Spleen (tissue), 7 donors: ENCODE results near the gene FN3K.

Experiments
- POLR2AphosphoS5 ChIP-seq, 3 donors: sonication (generic); formaldehyde crosslinking; IDR thresholded peaks; one replicate each; pipeline ENCODE4 v1.5.1; 2017; ENCODE audit warnings: antibody characterized with exemption in 3 of 3
- TF ChIP-seq, protein P1 (sequence below), 11 experiments: fragments of 200-600 bp in 7 of 11; fragments of 450-650 bp in 4 of 11; sonication (generic) in 4 of 11; IDR thresholded peaks in 8 of 11; conservative IDR thresholded peaks in 3 of 11; 1 replicate in 7 of 11; 2 replicates in 4 of 11; pipeline versions ENCODE4 v1.4.0 to v1.8.0; 2016 to 2021; ENCODE audit warnings: antibody characterized with exemption in 11 of 11, inconsistent platforms in 4 of 11, mild to moderate bottlenecking in 1 of 11
- donor health status: DM: no; HTN: no; CAD: no; lungs with moderate emphysema.
- donor health status: DM: no; HTN: no; CAD: no.
- donor health status: DM: no; HTN: no; CAD: no.

DNA sequence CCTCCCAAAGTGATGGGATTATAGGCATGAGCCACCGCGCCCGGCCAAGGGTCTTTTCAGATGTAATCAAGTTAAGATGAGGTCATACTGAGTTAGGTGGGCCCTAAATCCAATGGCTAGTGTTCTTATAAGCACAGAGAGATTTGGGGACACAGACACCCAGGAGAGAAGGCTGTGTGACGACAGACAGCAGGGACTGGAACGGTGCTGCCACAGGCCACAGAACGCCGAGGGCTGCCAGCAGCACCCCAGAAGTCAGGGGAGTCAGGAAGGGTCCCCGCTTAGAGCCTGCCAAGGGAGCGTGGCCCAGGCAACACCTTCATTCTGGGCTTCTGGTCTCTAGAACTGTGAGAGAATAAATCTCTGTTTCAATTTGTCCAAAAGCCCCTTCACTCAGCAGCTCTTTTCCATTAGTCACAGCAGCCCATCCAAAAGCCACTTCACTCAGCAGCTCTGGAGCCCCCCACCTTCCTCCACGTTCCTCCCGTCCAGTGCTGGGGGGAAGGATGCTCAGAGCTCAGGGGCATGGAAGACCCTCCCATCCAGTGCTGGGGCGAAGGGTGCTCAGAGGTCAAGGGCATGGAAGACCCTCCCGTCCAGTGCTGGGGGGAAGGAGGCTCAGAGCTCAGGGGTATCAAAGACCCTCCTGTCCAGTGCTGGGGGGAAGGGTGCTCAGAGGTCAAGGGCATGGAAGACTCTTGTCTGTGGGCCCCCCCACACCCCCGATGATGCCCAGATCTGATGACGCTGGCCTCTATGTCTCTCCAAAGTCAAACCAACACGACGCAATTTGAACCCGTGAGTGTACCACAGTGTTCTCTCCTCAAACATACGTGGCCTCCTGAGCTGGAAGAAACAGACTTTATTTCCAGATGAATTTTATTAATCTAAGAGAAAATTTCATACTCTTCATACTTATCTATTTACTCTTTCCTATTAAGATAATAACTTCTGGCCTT, 48.8 kb upstream of the FN3K start:
- TF ChIP-seq, protein P1, sequence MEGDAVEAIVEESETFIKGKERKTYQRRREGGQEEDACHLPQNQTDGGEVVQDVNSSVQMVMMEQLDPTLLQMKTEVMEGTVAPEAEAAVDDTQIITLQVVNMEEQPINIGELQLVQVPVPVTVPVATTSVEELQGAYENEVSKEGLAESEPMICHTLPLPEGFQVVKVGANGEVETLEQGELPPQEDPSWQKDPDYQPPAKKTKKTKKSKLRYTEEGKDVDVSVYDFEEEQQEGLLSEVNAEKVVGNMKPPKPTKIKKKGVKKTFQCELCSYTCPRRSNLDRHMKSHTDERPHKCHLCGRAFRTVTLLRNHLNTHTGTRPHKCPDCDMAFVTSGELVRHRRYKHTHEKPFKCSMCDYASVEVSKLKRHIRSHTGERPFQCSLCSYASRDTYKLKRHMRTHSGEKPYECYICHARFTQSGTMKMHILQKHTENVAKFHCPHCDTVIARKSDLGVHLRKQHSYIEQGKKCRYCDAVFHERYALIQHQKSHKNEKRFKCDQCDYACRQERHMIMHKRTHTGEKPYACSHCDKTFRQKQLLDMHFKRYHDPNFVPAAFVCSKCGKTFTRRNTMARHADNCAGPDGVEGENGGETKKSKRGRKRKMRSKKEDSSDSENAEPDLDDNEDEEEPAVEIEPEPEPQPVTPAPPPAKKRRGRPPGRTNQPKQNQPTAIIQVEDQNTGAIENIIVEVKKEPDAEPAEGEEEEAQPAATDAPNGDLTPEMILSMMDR (IDR thresholded peaks at IDR 0.05 in 8 of 11, conservative IDR thresholded peaks at IDR 0.05 in 3 of 11) = no peak
- TF ChIP-seq POLR2AphosphoS5 (IDR thresholded peaks at IDR 0.05) = no peak
